Suppressor macrophage treated with lipopolysaccharide for 1 hour (primary cell): ENCODE data around the gene AVP.

Experiments
- DNase-seq, 3 donors: peaks; one replicate each; pipeline ENCODE4 v3.0.0-alpha.2; 2020 to 2022

Gene AVP

GRCh38 chr20:3109350-3110302 is 25.1 kb upstream of the AVP start:
- DNase-seq: no peak

GRCh38 chr20:3107464-3108025 is 23.0 kb upstream of the AVP start:
- no peak for DNase-seq

GRCh38 chr20:3106658-3107463 is 22.3 kb upstream of the AVP start:
- no peak for DNase-seq

GRCh38 chr20:3106185-3106584 is 21.7 kb upstream of the AVP start:
- DNase-seq: no peak

GRCh38 chr20:3105256-3106137 is 21.0 kb upstream of the AVP start:
- no peak for DNase-seq

GRCh38 chr20:3103369-3104032 is 19.0 kb upstream of the AVP start:
- DNase-seq: no peak

- DNase-seq: no peak
Observed at GRCh38 chr20:3102575-3103368, 18.2 kb upstream of the AVP start.

GRCh38 chr20:3101737-3102574 is 17.4 kb upstream of the AVP start:
- DNase-seq: no peak

- DNase-seq: no peak
Observed at GRCh38 chr20:3101251-3101650, 16.7 kb upstream of the AVP start.

- no peak for DNase-seq
Observed at GRCh38 chr20:3100480-3100879, 16.0 kb upstream of the AVP start.

GRCh38 chr20:3094848-3095629 is 10.5 kb upstream of the AVP start:
- no peak for DNase-seq

- DNase-seq: peak in 1 of 3 donors; percentile 32
Observed at GRCh38 chr20:3093861-3094361, 9.4 kb upstream of the AVP start.

- peak; percentile 41 to 63 (median 55) for DNase-seq
Observed at GRCh38 chr20:3092611-3093379, 8.3 kb upstream of the AVP start.

GRCh38 chr20:3090565-3090964 is 6.0 kb upstream of the AVP start:
- no peak for DNase-seq

GRCh38 chr20:3088031-3088430 is 3.5 kb upstream of the AVP start:
- DNase-seq: no peak

- DNase-seq: no peak
Observed at GRCh38 chr20:3085571-3086072, 1.1 kb upstream of the AVP start.

- DNase-seq: no peak
Observed at GRCh38 chr20:3084986-3085360, 449 bp upstream of the AVP start.
